GM19468 (cell line): Measurements from ENCODE around the gene TM6SF1.
"Not testable (repeated sequence)": the region's sequence is repeated elsewhere in the genome, so short reads cannot be mapped to it uniquely, and the experiment has no call there.

Experiments used
- ATAC-seq: cut with Tn5 transposase; IDR thresholded peaks from one replicate; pipeline ENCODE4 v1.9.1; 2021; ENCODE audit warnings: mild to moderate bottlenecking, moderate library complexity, moderate number of reproducible peaks; ENCODE audit not compliant: unreplicated experiment; ENCODE audit errors: extremely low read depth

The TM6SF1 gene

DNA sequence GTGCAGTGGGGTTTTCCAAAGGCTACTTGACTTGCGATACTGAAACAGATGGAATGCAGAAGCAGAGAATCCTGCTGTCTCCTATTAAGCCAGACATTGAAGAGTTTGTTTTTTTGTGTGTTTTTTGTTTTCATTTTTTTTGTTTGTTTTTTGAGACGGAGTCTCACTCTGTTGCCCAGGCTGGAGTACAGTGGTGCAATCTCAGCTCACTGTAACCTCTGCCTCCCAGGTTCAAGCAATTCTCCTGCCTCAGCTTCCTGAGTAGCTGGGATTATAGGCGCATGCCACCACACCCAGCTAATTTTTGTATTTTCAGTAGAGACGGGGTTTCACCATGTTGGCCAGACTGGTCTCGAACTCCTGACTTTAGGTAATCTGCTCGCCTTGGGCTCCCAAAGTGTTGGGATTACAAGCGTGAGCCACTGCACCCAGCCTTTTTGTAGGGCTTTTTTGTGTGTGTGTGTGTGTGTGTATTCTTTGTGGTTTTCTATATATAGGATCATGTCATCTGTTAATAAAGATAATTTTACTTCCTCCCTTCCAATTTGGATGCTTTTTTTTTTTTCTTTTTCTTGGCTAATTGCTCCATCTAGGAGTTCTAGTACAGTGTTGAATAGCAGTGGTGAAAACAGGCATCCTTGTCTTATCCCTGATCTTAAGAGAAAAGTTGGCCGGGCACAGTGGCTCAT, 21.4 kb upstream of the TM6SF1 start:
- not testable (repeated sequence) for ATAC-seq

DNA sequence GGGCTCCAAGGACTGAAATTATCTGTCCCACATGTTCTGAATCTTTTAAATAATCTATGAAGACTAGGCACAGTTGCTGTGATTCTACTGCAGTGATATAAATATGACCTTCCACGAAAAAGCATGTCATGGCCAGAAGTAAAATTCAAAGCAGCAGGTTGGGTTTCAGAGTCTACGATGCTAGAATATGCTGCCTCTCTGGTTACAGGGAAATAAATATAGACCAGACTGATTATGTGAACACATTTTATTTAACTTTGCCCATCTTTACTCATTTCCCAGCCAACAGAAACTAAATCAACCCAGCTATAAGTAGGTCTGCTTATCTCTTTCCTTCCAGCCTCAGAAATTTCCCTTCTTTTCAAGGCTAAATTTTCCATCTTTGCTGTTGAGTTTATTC, 19.9 kb upstream of the TM6SF1 start:
- no peak for ATAC-seq

- no peak for ATAC-seq
Observed at GRCh38 chr15:83088876-83089275, 18.6 kb upstream of the TM6SF1 start.

- no peak for ATAC-seq
Observed at GRCh38 chr15:83090465-83090864, 17.0 kb upstream of the TM6SF1 start.

- not testable (repeated sequence) for ATAC-seq
Observed at GRCh38 chr15:83091965-83092308, 15.5 kb upstream of the TM6SF1 start.

- ATAC-seq, result peak; percentile 53
Observed at GRCh38 chr15:83092309-83092976, 15.0 kb upstream of the TM6SF1 start.

DNA sequence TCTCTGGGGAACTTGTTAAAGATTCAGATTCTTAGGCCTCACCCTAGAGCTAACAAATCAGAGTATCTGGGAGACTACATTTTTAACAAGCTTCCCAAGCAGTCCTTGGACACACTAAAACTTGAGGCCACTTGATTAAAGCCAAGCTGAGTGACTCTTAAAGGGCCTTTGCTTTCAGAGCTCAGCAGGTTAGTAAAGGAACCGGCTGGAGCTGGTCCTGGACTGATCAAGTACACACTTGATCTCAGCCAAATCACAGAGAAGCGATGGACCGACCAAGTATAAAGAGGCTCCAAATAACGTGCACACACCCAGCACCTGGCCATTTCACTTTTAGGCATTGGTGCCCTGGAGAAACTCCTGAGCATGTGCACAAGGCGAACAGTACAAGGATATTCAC, 12.9 kb upstream of the TM6SF1 start:
- no peak for ATAC-seq

- no peak for ATAC-seq
Observed at GRCh38 chr15:83098079-83098478, 9.4 kb upstream of the TM6SF1 start.

- no peak for ATAC-seq
Observed at GRCh38 chr15:83099290-83099689, 8.2 kb upstream of the TM6SF1 start.

DNA sequence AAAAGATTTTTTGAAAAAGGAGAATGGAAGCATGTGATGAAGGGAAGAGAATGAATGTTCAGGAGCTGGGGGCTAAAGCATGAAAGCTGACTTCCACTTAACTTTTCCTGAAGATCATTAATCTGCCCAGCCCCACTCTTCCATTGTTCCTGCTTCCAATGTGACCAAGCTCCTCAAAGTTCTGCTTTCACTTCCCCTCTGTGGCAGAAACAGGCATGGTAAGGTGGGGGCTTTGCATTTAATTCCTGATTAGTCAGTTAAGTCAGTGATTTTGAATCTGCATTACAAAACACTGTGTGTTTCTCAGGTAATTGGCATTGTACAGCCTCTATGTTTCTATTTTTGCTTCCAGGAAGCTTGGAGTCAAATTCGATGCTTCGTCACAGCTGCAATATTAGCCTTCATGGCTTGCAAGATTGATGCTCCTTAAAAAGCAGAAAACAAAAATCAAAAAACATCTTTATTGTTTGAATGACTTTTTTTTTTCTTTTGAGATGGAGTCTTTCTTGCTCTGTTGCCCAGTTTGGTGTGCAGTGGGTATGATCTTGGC, 7.3 kb upstream of the TM6SF1 start:
- no peak for ATAC-seq

DNA sequence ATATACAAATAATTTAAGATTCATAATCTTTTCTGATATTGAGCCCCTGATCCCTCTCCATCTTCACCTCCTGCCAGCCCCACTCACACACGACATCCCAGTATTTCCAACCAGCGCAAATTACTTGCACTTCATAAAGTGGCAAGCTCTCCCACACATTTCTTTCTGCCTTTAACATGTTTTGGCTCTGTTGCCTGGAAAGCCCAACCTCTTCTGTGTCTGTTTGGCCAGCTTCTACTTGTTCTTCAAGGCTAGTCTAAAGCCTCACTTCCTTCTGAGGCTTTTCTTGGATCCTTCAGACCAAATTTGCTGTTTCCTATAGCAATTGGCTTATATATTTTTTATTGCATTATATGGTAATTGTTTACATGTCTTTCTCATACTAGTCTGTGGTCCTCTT, 5.1 kb upstream of the TM6SF1 start:
- no peak for ATAC-seq

GRCh38 chr15:83104141-83104540, 3.3 kb upstream of the TM6SF1 start:
- no peak for ATAC-seq

- no peak for ATAC-seq
Observed at GRCh38 chr15:83105440-83105839, 2.0 kb upstream of the TM6SF1 start.

GRCh38 chr15:83107841-83108181, 366 bp downstream of the TM6SF1 start:
- ATAC-seq, result no peak

DNA sequence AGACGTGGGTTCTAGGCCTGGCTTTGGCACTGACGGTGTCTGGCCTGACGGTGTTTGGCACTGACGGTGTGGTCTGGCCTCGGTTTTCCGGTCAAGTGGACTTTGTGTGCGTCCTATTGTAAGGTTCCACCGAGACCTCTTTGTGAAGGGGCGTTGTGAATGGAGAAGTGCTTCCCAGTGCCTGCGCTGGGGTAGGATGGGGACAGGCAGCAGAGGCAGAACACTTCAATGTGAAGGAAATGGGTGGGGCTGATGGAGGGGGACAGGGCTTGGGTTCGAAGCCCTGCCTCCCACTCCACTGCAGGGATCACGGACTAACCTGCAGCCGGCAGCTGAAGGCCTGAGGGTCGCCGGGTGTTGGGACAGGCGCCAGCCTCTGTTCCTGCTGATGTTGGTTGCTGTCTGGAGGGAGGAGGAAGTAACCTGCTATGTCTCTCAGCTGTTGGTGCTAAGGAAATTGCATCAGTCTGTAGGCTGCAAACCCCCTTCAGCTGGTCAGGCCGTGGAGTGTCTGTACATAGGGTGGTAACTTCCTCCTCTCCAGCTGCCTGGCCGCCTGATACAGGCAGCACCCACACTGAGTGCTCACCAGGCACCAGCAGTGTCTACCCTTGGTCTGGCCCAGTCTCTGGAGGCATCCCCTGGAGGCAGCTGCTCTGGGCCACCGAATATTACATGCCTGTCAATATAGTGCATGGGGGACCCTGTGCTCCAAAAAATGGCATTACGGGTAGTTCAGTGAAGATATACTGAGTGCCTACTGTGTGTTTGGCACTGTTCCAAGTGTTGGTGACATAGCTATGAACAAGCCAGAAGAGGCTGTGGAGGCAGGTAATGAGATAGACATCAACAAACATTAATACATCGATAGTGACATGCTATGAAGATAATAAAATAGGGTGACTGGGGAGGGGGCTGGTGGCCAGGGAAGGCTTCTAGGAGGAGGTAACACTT, 1.1 kb downstream of the TM6SF1 start:
- peak; percentile 56 for ATAC-seq

DNA sequence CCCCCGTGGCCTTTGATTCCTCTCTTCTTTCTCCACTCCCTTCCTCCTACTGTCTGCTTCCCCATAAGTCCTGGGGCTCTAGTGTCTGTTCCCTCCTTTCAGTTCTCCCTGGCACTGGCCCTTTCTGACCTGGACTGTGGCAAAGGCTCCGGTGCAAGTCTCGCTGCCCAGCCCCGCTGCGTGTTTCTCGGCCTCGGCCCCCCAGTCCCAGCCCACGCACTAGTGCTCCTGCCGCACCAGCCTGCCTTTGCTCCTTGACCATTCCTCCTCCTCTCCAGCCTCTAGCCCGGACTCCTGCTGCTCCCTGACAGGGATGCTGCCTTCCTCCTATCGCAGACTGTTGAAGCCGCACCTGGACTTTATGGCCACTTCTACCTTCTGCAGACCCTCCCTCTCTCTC, 2.1 kb downstream of the TM6SF1 start:
- ATAC-seq, result no peak

DNA sequence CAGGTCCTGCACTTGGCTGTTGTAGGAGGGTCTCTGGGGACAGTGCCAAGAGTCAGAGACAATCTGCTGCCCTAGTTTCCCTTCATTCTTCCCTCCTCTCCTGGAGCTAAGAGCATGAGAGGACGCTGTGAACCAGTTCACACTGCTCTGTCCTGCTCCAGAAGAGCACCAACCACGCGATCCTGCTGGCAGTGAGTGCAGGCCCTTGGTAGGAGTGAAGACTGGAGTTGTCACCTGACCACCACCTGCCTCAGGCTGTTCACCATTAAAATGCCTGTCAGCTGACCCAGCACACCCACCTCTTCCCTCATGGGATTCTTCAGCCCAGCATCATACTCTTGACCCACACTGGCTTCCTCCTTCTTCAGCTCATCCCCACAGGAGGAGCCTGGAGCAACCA, 2.9 kb downstream of the TM6SF1 start:
- no peak for ATAC-seq

- ATAC-seq, result no peak
Observed at GRCh38 chr15:83111149-83111548, 3.7 kb downstream of the TM6SF1 start.

- ATAC-seq, result no peak
Observed at GRCh38 chr15:83112233-83112955, 4.9 kb downstream of the TM6SF1 start.

- no peak for ATAC-seq
Observed at GRCh38 chr15:83112956-83113299, 5.5 kb downstream of the TM6SF1 start.
